HG03025 (cell line): ENCODE results near the gene MMD2.

ENCODE experiments used
- ATAC-seq: cut with Tn5 transposase; IDR thresholded peaks from one replicate; pipeline ENCODE4 v1.9.1; 2021; ENCODE audit warnings: mild to moderate bottlenecking, moderate library complexity; ENCODE audit not compliant: unreplicated experiment, low FRiP score

MMD2 gene

DNA sequence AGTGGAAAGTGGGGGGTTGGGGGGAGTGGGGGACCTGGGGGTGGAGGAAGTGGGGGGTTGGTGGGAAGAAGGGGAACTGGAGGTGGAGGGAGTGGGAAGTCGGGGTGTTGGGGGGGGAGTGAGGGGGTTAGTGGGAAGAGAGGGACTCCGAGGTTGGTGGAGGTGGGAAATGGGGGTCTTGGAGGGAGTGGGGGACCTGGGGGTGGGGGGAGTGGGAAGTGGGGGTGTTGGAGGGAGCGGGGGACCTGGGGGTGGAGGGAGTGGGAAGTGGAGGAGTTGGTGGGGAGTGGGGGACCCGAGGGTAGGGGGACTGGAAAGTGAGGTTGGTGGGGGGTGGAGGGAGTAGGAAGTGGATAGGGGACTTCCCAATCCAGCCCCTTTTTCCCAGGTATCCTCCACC is 906 bp upstream of the MMD2 start:
- ATAC-seq = no peak

DNA sequence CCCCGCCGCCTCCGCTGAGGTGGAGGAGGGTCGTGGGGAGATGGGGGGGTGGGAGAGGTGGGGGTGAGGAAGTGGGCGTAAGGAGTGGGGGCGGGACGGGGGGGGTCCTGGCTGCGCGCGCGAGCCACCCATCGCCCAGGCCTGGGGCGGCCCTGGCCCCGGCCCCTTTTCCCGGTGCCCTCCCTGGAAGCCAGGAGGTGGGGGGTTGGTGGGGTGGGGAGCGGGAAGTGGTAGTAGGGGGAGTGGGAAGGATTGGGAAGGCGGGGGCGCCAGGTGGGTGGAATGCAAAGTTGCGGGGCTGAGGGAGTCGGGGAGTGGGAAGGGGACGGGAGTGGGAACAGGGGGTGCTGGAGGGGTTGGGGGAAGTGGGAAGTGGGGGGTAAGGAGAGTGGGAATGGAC is 319 bp upstream of the MMD2 start:
- no peak for ATAC-seq

DNA sequence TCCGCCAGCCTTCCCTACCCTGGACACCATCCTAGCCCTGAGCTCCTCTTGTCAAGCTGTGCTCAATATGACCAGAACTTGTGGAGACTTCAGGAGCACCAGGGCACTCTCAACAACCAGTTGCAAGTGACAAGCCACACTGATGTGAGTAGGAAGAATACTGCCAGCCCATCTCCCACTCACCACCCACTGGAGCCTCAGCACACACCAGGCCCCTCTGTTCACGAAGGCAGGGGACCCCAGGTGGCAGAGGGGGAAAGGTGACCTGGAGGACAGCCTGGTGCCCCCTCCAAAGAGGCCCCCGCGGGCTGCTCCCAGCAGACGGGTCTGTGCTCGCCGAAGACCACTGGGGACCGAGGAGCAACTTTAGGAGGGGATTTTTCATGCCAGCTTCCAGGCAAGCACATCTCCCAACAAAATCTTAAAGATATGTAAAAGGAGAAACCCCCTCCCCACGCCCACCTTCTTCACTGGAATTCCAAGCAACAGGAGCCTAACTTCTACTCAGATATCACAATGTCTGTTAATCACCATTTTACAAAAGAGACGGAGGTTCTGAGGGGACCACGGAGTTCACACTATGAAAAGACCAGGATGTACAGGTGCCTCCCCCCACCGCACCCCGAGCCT is 1.0 kb downstream of the MMD2 start:
- ATAC-seq = no peak

DNA sequence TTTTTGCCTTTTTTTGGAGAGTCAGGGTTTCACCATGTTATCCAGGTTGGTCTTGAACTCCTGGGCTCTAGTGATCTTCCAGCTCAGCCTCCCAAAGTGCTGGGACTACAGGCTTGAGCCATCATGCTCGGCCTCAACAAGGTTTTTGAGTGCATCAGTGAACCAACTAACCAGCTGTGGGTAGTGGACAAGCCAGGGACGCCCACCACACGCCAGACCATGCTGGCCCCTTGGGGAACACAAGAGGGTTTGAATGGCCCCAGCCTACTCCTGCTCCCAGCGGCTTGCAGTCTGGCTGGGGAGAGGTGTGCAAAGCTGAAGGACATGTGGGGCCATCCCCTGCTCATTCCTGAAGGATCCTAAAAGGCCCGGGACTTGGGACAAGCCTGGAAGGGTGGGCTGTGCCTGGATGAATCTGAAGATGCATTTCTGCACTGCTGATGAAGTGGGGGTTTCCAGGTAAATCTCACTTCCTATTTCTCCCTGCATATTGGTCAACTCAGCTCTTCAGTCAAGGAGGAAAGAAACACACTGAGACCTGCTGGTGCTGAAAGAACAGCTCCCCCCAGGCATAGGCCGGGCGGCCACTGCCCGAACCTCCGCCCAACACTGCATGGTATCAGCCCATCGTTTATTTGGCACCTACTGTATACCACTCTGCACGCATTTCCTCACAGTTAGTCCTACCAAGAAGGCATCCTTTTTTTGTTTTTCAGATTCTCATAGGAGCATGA is 6.9 kb downstream of the MMD2 start:
- no peak for ATAC-seq

DNA sequence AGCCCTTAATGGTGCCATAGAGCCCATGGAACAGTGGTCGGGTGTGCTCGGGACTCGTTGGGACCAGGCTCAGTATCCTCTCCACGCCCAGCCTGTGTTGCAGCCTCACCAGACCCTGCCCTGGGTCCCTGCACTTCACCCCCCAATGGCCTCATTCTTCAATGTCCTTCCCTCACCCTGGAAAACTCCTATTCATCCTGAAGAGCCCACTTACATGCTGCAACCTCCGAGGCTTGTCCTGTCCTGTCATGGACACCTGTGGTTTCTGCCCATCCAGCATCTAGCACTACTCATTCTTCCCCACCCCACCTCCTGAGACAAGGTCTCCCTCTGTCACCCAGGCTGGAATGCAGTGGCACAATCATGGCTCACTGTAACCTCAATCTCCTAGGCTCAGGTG is 7.7 kb downstream of the MMD2 start:
- no peak for ATAC-seq

DNA sequence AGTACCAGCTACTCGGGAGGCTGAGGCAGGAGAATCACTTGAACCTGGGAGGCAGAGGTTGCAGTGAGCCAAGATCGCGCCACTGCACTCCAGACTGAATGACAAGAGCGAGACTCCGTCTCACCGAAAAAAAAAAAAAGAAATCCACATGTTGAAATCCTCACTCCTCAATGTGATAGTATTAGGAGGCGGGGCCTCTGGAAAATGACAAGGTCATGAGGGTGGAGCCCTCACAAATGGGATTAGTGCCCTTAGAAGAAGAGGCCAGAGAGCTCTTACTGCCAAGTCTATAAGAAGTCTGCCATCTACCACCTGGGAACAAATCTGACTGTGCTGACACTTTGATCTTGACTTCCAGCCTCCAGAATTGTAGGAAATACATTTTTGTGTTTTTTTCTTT is 10.6 kb downstream of the MMD2 start:
- ATAC-seq = no peak

DNA sequence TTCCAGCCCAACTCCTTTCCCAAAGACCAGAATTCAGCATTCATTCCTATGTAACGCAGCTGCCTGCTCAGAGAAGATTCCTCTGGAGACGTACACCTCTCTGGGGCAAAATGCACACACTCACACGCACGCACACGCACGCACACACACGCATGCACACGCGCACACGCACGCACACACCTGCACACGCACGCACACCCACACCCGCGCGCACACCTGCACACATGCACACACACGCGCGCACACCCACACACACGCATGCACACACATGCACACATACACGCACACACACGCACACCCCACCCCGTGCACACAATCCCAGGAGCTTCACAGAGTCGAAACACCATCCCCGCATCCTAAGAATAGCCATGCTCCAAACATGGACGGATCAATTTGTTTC is 13.0 kb downstream of the MMD2 start:
- no peak for ATAC-seq

DNA sequence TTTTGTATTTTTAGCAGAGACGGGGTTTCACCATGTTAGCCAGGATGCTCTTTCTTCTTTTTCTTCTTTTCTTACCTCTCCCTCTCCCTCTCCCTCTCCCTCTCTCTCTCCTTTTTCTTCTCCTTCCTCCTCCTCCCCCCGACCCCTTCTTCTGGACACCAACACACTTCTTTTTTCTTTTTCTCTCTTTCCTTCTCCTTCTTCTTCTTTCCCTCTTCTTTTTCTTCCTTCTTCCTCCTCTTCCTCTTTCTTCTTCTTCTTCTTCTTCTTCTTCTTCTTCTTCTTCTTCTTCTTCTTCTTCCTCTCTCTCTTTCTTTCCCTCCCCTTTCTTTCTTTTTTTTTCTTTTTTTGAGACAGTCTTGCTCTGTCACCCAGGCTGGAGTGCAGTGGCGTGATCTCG is 14.0 kb downstream of the MMD2 start:
- ATAC-seq = no peak

DNA sequence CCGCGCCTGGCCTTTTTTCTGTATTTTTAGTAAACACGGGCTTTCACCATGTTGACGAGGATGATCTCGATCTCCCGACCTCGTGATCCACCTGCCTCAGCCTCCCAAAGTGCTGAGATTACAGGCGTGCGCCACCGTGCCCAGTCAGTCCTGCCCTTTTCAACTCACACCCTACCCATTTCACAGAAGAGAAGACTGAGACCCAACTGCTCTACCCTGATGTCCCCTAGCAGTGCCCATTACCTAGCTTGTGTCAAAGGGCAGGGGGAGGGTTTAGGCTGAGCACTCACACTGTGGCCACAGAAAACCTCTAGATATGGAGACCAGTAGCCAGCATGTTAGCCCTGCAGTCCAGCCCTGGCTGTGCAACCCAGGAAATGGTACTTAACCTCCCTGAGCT is 15.7 kb downstream of the MMD2 start:
- no peak for ATAC-seq

DNA sequence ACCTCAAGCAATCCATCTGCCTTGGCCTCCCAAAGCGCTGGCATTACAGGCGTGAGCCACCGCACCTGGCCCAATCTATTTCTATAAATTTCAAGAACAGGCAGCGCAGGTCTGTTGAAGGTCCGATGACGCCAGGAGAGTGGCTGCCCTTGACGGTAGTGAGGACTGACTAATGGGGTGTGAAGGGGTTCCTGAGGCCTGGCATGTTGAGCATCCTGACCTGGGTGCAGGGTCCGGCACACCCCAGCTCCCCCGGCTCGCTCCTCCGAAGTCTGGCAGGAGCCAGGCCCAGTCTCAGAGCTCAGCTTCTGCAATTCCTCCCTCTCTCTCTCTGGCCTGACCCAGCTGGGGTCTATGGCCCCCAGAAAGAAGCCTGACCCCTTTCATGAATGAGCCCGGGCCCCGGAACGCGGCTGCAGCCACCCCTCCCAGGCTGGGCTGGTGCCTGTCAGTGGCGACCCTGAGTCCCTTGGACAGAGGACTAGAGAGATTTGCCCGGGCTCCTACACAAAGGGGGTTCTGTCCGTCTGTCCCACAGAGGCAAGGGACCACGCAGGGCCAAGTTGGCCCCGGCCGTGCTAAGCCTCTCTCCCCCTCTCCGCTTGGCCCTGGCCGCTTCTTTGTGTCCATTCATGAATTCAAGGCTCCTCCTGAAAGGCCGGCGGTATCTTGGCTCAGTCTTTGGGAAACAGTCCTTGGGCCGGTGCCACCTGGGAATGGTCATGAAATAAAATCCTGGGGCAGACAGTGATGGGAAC is 18.8 kb downstream of the MMD2 start:
- no peak for ATAC-seq

DNA sequence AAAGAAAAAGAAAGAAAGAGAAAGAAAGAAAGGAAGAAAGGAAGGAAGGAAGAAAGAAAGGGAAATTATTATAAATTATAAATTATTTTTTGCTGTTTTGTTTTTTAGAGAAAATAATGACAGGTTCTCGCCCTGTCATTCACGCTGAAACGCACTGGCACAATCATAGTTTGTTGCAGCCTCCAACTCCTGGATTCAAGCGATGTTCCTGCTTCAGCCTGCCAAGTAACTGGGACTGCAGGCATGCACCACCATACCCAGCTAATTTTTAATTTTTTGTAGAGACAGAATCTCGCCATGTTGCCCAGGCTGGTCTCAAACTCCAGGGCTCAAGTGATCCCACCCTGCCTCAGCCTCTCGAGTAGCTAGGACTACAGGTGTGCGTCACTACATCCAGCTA is 21.6 kb downstream of the MMD2 start:
- no peak for ATAC-seq

DNA sequence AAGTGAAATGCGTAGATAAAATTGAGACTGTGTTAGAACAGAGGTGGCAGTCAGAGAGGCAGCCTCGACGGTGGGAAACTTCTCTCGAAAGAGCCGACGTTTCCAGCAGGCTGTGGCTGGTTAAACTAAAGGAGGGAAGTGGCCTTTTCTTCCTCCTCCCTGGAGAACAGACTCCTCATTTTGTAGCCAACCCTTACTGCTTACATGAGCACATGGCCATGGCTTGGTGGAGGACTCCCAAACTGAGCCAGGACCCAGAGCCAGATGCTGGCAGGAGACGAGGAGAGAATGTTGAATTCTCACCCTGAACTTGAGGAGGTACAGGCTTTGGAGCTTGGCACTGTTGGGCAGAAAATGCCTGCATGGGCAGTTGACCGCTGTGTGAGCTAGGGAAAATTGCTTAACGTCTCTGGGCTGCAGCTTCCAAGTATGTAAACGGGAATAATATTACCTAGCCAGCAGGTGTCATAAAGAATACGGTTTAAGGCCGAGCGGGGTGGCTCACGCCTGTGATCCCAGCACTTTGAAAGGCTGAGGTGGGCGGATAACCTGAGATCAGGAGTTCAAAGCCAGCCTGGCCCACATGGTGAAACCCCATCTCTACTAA is 24.5 kb downstream of the MMD2 start:
- ATAC-seq = no peak

DNA sequence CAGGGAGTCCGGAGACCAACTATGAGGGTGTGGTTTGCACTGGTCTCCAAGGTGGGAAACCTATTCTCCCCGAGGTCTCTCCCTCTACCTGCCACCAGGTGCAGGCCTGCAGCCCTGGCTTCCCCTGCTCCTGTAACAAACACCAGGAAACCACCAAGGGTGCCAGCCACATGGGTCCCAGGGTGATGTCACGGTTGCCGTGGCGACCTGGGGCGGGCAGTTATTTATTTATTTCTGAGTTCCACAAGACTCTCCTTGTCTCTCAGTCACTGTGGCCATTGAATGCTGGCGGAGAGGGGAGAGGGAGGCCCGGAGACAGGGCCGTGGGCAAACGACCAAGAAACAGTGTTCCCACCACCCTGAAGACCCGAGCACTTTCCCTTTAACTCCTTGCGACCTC is 27.0 kb downstream of the MMD2 start:
- ATAC-seq = no peak

DNA sequence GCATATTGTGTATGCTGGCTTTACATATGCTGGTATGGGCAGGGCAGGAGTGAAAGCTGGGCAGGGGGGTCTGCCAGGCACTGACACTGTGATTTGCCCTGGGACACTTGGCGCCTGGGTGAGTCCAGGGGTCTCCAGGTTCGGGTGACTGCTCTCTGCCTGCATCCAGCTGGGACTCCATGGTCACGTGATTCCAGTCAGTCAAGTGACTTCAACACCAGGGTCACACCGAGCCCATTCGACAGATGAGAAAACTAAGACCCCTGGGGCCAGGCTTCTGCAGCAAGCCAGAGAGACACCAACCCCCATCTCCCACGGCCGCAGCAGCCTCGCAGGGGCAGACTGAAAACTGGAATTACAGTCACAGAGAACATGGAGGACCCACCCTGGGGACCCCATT is 30.0 kb downstream of the MMD2 start:
- no peak for ATAC-seq

DNA sequence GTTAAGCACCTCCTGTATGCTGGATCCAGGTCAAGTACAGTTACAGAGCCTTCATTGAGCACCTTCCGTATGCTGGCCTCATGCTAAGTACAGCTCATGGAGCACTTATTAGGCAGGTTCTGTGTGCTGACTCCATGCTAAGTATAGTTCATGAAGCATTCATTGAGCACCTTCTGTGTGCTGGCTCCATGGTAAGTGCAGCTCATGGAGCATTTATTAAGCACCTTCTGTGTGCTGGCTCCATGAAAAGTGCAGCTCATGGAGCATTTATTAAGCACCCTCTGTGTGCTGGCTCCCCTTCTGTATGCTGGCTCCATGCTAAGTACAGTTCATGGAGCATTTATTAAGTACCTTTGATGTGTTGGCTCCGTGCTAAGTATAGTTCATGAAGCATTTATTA is 30.5 kb downstream of the MMD2 start:
- no peak for ATAC-seq

DNA sequence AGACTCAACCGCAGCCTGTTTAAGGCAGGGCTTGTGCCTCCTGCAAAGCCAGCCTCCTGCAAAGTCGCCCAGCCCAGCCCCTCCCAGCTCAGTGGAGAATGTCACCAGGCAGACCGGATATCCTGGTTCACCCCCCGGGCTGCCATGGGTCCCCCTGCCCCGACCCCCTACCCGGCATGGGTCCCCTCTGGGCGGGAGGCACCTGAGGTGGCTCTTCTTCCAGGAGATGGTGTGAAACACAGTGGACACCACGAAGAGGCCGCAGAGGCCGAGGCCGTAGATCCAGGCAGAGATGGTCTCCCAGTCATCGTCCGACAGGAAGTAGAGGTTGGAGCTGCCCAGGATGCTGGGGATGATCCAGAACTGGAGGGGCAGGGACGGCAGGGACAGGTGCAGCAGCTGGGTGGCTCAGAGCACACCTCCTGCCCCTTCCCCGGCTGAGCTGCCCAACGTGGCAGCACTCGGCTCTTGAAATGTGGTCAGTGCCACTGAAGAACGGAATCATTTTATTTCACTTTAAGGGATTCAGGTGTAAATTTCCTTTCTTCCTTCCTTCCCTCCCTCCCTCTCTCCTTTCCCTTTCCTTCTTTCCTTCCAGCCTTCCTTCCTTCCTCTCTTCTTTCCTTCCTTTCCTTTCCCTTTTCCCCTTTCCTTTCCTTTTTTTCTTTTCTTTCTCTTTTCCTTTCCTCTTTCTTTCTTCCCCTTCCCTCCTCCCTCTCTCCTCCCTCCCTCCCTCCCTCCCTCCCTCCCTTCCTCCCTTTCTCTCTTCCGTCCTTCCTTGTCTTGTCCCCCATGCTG is 38.8 kb downstream of the MMD2 start:
- ATAC-seq = no peak

DNA sequence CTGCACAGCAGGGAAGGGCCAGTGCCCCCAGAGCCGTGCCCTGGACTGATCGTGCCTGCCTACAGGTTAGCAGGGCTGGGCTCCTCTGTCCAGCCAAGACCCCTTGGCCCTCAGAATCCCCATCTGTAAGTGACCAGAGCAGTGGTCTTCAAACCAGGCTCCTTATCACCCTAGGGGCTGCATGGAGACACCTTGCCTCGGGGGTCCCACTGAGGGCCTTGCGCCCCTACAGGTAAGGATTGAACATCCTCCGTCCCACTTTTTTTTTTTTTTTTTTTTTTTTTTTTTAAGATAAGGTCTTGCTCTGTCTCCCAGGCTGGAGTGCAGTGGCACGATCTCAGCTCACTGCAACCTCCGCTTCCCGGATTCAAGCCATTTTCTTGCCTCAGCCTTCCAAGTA is 42.9 kb downstream of the MMD2 start:
- no peak for ATAC-seq

DNA sequence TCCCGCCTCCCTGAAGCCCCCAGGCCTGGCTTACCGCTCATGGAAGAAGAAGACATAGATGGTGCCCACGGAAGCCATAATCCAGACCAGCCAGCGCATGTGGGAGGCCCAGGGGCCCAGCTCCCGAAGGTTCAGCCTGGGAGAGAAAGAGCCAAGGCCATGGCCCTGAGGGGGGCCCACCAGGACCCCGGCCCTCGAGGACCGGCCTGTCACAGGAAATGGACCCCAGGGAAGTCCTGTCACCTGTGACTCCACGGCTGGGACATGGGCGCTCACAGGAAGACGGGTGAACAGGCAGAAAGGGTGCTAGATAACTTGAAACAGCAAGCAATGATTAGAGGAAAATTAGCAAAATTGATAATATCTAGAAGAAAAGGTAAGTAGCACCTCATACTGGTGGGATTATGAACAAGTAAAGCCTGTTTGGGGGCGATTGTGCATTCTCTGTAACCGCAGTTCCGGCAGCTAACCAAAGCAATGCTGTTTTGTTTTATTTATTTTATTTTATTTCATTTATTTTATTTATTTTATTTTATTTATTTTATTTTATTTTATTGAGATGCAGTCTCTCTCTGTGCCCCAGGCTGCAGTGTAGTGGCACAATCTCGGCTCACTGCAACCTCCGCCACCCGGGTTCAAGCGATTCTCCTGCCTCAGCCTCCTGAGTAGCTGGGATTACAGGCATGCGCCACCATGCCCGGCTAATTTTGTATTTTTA is 47.7 kb downstream of the MMD2 start:
- no peak for ATAC-seq

DNA sequence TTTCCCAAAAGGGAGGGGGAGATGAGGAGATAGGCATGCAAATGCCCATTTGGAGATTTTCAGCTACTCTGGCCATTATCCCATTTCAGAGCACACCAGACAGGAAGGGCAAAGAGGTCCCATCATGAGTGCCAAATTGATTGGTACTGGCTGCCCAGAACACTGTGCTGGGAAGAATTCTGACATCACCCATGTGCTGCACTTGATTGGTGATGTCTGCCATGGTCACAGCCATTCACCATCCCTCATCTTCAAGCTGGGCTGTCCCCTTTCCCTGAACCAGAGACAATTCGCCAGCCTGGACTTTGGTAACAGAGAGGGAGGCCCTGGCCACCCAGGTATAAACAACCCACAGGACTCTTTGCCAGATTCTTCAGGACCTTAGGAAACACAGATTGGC is 52.3 kb downstream of the MMD2 start:
- ATAC-seq = no peak

DNA sequence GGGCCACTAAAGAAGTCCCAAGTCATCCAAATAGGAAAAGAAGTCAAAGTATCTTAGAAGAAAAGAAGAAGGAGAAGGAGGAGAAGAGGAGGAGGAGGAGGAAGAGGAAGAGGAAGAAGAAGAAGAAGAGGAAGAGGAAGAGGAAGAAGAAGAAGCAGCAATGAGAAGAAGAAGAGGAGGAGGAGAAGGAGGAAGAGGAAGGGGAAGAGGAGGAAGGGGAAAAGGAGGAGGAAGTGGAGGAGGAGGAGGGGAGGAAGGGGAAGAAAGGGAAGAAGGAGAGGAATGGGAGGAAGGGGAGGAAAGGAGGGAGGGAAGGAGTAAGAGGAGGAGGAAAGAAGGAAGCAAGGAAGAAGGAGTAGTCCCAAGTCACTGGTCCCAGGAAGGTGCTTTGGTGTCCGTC is 53.8 kb downstream of the MMD2 start:
- ATAC-seq = no peak
